ENCODE measurements around the gene HIPK2.

The HIPK2 gene

DNA sequence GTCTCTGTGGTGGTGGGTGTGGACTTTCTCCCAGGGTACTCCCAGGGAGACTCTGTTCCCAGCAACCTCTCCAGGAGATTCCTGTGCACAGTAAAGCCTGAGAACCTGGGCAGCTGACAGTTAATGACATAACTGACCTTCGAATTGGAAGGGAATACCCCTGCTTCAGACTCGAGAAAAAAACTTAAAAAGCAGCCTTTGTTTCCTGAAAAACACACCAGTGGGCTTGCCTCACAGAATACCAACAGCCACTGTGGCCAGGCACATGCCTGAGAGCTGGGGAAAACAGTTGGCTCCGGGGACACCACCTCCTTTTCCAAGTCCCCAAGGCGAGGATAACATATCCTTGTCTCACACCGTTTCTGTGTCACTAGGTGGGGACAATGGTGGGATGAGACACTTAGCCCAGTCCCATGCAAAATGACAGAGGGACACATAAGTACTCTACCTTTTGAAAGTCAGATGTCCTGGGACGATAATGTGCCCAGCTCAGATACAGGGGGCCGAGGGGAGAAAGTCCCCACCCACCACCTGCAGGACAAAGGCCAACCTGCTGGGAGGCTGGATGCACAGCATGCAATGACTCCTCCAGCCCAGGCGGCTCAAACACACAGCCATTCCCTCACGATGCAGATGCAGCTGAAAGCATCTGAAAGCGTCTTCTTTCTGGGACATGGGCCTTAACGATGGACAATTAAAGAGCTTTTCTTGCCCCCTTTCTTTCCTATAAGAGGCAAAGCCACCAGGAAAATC, 65.6 kb downstream of the HIPK2 start:
- DNase-seq, result no peak

DNA sequence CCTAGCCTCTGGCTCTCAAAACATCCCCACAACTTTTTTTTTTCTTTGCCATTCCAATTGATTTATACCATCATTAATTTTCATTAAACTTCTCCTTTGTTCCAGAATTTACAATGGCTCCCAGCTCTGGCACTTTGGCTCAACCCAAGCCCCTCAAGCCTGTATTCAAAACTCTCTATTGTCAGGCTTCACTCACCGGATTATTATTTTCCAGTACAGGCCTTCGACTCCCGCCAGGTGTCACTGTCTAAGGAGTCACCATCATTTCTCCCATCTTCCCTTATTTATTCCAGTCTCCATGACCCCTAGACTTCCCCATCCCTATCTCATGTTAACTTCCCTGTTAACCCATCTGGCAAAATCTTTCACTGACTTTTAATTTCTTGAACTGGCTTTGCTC, 67.8 kb downstream of the HIPK2 start:
- no peak for DNase-seq

DNA sequence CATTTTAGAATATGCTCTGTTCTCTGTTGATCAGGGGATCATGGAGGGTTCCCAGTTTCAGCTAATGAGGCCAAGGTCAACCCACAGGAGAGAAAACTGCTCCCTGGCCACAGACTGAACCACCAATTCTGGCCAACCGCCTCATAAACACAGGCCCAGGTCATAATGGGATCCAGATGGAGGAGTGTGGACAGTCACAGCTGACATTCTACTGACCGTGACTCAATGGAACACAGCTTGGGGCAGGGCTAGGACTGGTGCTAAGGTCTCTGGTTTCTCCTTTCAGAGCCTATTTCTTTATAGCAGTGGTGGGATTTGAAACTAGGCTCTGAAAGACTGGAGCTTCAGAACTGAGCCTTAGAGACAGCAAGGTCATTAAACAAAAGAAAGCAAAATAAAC, 68.3 kb downstream of the HIPK2 start:
- DNase-seq, result no peak

DNA sequence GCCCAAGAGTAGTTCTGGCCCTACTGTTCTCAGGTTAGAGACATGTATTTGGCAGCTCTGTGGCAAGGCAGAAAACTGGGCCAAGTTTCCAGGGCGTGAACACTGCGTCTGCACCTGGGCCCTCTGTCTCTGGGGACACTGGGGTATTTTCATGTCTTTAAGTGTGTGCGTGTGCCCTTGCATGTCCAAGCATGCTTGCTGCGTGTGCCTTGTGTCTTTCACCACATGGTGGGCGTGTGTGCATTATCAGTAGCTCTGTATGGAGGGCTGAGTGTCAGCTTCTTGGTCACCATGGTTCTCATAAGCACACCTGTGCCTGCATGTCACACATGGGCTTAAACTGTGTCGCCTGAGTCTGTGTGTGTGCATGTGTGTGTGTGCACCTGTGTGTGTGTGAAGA, 69.3 kb downstream of the HIPK2 start:
- no peak for DNase-seq

DNA sequence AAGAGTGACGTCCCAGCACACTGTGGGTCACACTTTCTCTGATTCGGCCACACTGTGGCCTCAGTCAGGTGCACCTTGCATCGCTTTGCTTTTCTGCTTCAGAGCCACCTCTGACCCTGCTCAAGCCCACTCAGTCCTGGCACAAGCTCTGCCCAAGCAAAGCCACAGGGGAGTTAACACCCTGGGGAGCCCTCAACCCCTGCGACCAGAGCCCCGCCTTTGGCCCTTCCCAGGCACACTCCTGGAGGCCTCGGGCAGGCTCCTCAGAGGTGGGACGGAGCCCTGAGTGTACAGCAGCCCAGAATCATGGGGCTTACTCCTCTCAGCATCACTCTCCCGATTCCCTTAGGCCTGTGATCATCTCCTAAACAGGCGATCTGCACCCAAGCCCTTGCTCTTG, 71.0 kb downstream of the HIPK2 start:
- DNase-seq, result no peak

DNA sequence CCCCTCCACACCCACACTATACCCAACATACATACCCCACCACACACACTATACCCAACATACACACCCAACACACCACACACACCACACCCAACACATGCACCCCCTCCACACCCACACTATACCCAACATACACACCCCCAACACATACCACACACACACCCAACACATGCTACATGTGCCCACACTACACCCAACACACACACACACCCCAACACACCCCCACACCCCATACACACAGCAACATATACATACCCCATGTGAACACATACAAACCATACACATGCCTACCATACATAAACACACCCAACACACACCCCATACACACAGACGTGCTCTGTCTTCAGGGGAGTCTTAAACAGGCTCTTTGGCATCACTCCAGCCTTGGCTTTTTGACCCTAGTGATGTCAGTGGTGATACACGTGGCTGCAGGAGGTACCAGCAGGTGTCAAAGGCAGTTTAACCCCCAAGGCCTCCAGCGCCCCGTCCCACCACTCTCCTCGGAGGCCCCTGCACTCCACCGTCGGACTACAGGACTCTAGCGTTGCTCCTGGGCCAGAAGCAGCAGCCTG, 73.4 kb downstream of the HIPK2 start:
- no peak for DNase-seq

DNA sequence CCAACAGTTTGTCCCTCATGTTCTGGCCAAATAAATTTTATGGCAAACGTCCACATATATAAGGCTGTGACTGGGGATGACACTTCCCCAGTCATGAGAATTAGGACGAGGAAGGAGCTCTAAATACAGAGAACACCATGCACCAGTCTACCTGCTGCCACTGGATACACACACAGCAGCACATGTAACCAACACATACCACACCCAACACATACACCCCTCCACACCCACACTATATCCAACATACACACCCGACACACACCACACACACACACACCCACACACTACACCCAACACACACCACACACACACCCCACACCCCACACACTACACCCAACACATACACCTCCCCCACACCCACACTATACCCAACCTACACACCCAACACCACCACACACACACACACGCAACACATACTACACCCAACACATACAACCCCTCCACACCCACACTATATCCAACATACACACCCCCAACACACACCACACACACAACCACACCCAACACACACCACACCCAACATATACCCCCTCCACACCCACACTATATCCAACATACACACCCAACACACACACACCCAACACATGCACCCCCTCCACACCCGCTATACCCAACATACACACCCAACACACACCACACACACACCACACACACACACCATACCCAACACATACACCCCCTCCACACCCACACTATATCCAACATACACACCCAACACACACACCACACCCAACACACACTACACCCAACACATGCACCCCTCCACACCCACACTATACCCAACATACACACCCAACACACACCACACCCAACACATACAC, 74.1 kb downstream of the HIPK2 start:
- peak; percentile 63 for DNase-seq

DNA sequence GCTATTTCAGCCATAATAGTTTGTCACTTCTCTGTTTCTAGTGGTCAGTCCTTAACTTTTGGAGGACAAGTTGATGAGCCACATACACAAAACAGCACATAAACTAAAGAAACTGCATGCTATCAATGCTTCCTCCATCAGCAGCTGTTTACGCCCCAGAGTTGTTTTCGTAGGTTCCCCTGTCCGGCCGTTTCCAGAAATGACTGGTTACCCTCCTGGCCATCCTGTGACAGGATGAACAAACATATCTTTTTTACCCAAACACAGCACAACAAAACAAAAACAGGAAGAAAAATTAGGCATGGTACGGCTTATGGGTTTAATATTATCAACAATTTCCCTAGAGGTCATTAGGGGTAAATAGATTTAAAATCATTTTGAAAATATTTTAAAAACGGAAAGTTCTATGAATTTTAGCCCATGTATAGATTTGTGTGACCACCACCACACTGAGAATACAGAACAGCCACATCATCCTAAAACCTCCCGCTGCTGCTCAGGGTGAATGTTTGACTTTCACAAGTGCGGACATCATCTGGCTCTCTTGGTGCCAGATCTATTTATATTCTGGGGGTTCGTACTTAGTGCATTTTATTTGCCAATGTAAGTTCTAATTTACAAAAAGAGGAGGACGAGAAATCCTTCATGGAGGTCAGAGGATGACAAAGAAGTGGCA, 74.8 kb downstream of the HIPK2 start:
- peak; percentile 63 for DNase-seq

DNA sequence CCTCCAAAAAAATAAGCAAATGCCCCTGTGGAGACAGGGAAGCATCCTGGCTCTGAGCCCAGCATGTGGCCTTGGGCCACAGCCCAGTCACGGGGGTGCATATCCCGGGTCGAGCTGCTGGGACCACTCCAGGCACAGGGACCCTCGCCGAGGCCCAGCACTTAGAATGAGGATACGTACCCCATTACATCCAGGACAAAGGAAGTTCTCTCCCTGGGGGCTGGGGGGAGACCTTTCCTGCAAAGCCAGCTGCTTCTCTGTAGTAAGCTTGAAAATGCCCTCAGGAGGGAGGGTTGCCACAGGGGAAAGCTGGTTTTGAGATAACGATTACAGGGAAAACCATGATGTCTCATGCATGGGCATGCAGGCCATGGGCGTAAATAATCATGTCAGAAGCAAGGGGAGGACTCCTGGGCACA, 75.5 kb downstream of the HIPK2 start:
- no peak for DNase-seq

DNA sequence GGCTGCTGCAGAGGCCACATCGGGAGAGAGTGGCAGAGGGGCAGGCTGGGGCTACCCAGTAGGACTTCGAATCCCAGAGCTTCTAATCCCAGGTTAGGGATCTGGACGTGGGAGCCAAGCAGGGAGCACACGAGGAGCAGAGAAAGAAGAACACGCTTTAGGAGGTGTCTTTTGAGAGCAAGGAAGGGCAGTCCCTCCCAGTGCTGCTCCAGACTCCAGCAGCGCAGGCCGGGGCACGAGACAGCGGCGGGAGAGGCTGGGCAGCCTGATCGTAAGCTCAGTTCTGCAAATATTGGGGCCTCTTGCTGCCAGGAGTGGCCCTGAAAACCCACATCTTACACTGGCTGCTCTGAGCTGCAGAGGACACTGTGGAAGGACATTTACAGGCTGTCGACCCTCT, 75.9 kb downstream of the HIPK2 start:
- DNase-seq, result no peak

DNA sequence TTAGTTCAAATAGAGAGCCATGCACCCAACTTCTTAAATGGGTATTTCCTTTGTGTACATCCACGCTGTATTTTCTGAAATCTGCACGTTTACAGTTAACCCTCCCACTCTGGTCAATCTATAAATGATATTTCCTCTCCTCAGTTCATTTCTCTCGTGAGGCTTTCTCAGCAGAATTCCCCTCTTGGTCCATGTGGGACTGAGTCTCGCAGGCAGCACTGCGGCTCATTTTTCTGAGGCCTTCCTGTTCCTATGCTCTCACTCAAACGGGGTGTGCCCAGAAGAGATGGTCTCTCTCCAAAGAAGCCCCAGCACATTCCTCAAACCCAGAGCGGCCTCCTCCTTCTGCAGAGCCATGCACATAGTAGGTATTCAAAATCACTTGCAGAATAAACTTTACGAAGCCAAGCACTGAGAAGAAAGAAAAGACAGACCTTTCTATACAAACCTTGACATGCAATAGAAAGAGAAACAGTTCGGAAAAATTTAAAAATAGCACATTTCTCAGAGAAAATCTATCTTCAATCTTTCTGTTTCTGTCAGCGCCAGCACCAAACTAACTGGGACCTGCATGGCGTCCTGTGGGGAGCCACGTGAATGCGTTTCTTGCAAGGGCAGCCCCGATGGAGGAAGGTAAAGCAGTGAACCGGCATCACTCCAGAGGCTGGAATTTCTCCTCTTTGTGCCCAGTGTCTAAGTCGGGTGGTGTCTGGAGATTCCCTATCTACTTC, 77.1 kb downstream of the HIPK2 start:
- no peak for DNase-seq

DNA sequence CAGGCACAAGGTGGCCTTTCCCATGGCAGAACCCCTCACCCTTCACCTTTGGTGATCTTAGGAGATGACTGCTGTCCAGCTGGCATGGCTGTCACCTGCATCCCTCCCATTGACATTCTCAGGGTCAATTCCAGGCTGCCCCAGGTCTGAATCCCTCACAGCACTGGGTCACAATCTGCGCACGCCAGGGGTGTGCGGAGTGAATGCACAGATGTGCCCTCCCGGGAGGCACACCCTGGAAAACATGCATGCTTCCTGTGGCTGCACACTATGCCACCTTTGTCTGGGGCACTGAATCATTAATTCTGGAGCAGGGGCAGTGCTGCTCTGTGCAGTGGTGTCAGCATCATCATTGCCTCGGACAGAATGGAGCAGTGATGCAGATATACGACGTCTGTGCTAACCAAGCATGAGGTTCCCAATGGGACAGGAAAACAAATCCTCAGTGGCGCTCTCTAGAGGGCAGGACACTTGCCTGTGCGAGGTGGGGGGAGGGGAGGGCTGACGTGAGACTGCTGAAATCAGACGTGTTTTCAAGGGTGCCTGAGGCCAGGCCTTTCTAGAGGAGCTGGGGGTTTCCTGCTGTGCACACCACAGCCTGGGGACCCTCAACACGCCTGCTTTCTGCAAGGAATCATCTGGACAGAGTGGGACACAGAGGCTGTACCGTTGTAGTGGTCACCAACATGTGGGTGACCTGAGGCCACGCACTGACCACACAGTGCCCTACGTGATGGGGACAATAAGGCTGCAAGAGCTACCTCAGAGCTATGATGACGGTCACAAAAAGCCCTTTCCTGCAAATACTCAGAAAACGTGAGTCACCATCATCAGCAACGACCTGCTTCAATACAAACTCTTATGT, 77.9 kb downstream of the HIPK2 start:
- DNase-seq, result no peak

DNA sequence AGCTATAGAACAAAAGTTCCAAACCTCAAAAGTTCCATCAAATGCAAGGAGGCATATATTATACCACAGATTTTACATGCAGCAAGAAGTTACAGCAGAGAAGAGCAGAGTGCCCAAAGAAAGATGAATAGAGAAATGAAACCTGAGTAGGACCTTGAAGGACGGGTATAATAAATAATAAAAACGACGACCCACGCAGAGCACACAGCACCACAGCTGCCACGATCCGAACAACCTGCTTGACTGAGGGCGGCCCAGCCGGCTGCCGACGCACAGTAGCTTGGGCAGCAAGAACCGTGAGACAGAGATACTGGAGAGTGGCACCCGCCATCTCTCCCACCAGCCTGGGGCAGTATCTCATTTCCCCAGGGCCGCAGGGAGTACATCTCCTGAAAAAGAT, 79.0 kb downstream of the HIPK2 start:
- DNase-seq, result no peak

DNA sequence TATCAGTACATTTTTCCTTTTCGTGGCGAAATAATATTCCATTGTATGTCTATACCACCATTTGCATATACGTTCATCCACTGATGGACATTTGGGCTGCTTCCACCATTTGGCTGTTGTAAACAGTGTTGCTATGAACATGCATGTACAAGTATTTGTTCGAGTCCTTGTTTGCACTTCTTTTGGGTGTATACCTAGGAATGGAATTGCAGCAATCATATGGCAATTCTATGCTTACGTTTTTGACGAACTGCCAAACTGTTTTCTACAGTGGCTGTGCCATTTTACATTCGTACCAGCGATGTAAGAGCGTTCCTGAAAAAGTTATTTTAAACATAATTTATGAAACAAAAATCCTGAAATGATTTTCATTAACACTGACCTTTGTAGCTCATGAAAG, 79.5 kb downstream of the HIPK2 start:
- no peak for DNase-seq

DNA sequence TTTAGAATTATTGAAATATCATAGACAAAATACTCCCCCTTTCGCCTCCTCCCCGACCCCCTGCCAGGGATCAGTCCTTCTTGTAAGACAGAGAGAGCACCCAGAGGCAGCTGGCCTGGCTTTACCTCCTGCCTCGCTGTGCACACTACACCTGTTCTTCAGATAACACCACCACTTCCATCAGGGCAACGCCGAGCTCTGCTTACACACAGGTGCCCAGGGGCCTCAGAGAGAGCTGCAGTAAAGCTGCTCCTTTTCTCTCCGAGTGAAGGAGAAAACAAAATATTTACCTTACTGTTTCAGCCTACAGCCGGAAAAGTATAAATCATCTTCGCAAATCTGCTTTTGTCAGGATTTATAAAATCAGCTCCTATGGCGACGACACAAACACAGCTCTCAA, 80.7 kb downstream of the HIPK2 start:
- DNase-seq, result no peak

DNA sequence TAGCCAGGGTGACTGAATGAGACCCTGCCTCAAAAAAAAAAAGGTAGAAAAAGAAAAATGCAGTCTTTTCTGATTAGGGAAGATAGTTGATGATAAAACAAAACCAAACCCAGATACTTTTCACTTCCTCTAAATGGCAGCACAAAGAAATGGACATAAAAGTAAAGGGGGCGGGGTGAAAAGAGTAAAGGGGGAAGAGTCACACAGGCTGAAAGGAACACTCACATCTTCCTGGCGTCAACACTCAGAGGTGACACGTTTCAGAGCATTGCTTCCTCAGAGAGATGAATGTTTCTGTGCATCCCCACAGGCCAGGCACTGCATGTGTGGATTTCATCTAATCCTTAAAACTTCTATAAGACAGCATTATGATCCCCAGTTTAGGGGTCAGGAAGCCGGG, 81.2 kb downstream of the HIPK2 start:
- DNase-seq, result no peak

DNA sequence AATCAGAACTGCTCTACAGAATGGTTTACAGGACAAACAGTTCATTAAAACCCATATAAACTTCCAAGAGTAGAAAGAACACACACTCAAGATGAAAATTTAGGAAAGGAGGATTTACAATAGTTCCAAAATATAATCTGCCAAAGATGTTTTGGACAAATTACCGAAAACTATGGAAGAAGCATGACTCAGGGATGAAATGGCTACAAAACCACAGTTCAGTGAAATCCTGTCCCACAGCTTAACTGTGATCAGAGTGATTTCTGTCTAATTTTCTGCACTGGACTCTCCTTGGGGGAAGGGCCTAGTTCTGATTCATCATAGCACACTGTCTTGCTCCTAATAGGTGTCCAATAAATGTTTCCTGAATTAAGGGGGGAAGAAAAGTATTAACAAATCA, 82.2 kb downstream of the HIPK2 start:
- DNase-seq, result no peak

DNA sequence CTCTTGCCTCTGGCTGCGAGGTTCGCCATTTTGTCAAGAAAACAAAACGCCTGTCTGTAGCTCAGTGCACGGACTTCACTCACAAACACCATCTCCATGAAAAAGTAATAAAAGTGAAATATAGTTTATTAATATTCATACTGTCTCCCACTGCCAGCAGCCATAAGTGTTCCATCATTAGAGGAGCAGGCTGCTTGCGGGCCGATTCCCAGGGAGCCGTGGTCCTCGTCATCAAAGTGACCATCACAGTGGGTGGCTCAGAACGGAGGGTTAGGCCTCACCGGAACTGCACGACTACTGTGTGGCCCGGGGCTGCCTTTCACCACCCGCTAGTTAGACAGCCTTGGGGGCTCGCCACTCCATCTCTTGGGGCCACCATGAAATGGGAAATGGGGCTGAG, 82.7 kb downstream of the HIPK2 start:
- no peak for DNase-seq

DNA sequence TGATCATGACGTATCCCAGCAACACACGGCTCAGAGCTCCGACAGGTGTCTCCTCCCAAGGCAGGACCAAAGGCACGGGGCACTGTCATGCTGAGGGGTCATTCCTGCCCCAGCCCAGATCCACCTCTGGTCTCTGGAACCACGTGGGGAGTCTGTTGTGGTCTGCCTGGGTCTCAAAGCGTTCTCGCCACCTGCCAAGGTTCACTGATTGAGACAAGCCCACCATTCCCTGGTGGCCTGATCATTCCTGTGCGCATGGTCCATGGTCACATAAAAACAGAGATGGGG, 83.5 kb downstream of the HIPK2 start:
- DNase-seq, result no peak

DNA sequence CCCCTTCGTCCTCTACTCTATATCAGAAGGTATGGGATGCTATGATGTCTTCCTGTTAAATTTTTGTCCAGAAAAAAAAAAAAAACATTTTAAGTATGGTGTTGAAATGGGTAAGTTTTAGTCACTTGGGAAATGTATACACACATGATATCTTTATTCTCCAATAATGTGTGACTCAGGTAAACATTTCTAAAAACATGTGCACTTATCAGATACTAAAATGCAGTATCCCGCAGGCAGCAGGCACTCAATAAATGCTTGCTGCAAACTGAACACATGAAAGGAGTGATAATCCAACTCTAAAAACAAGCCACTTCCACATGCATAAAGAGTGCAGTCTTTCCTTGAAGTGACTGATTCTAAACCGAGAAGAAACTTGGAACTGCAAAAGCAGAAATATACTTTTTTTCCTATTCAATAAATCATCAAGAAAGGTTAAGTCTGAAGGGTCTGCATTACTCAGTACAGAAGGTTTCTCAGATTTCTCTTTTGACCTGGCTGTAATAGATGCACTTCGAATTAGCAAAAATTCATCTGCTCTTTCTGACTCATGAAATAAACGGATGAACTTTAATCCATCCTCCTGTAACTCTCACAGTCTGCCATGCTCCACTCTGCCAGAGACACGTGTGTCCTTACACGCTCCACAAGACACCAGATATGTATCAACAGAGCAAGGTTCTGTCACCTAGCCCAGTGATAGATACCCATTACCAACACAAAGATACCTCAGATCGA, 84.0 kb downstream of the HIPK2 start:
- DNase-seq, result no peak

DNA sequence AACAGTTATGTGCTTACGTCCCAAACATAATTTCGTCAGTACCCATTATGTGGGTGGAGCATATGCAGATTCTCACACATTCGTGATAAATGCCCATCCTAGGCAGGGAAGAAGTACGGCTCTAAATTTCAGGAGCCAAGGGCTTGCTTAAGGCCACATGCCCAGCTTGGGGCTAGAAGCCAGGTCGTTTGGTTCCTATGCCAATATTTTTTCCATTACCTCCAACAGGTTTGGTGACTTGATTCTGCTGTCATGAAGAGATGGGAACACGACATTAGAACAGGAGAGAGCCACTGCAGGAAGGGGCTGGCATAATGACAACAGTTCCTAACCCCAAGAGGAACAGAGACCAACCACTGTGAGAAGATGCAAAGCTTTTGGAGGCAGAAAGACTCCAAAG, 85.1 kb downstream of the HIPK2 start:
- no peak for DNase-seq

All from SHP77 treated with DMSO at 0.1 percent for 48 hours (cell line).